GM18870 (cell line): ENCODE measurements around the gene TM4SF4.

Experiments
- ATAC-seq: cut with Tn5 transposase; IDR thresholded peaks from one replicate; pipeline ENCODE4 v1.9.1; 2021; ENCODE audit warnings: moderate library complexity; ENCODE audit not compliant: unreplicated experiment

Gene TM4SF4

GRCh38 chr3:149542375-149543312 lies 68.1 kb downstream of the TM4SF4 start:
- no peak for ATAC-seq

GRCh38 chr3:149545049-149545448 lies 70.6 kb downstream of the TM4SF4 start:
- ATAC-seq, result no peak

- no peak for ATAC-seq
Observed at GRCh38 chr3:149547413-149547812, 72.9 kb downstream of the TM4SF4 start.

GRCh38 chr3:149547954-149548668 lies 73.6 kb downstream of the TM4SF4 start:
- no peak for ATAC-seq

GRCh38 chr3:149548669-149549065 lies 74.2 kb downstream of the TM4SF4 start:
- no peak for ATAC-seq

- ATAC-seq, result no peak
Observed at GRCh38 chr3:149551500-149551899, 77.0 kb downstream of the TM4SF4 start.

GRCh38 chr3:149552700-149553099 lies 78.2 kb downstream of the TM4SF4 start:
- ATAC-seq, result no peak
